Tibial nerve (tissue), 3 donors: ENCODE results near the gene KLRF1.

Experiments used
- CTCF ChIP-seq, 5 experiments: fragments of 200-600 bp in 3 of 5; fragments of 450-650 bp in 2 of 5; sonication (generic) in 3 of 5; IDR thresholded peaks; one replicate each; pipeline ENCODE4 v1.5.1; 2016 to 2019; ENCODE audit warnings: antibody characterized with exemption in 5 of 5, mild to moderate bottlenecking in 3 of 5, moderate library complexity in 2 of 5
- POLR2A ChIP-seq, 2 donors: fragments of 450-650 bp; IDR thresholded peaks; one replicate each; pipeline ENCODE4 v1.6.1; 2017; ENCODE audit warnings: antibody characterized with exemption in 2 of 2, mild to moderate bottlenecking in 2 of 2, moderate library complexity in 2 of 2

- TF ChIP-seq CTCF (IDR thresholded peaks at IDR 0.05): no peak
- TF ChIP-seq POLR2A (IDR thresholded peaks at IDR 0.05): no peak
Observed at GRCh38 chr12:9811621-9812020, 15.7 kb upstream of the KLRF1 start.
